Endodermal cell (in vitro differentiated cells): ENCODE data around the gene VSIG10L. TPM values are rescaled to one million over a fixed set of nuclear protein-coding genes. Genes with fewer than 3 reads are reported as not detected.

ENCODE experiments used
- DNase-seq: peaks from one replicate; pipeline ENCODE4 v3.0.0-alpha.2; 2017
- H3K27ac ChIP-seq: 2 replicates; pipeline ENCODE4 v1.5.1; 2013; ENCODE audit warnings: mild to moderate bottlenecking, low read depth, low read length, moderate library complexity
- H3K27me3 ChIP-seq: 2 replicates; pipeline ENCODE4 v1.6.1; 2013; ENCODE audit warnings: mild to moderate bottlenecking, low read length, moderate library complexity; ENCODE audit not compliant: insufficient read depth, control insufficient read depth, poor library complexity, severe bottlenecking
- H3K36me3 ChIP-seq: 2 replicates; pipeline ENCODE4 v1.7.0; 2013; ENCODE audit warnings: mild to moderate bottlenecking, low read length, moderate library complexity; ENCODE audit not compliant: control insufficient read depth, insufficient read depth
- H3K4me1 ChIP-seq: one replicate; pipeline ENCODE4 v1.7.0; 2013; ENCODE audit warnings: low read length; ENCODE audit not compliant: control insufficient read depth, insufficient read depth
- H3K4me3 ChIP-seq: 2 replicates; pipeline ENCODE4 v1.5.1; 2013; ENCODE audit warnings: mild to moderate bottlenecking, low read length, moderate library complexity
- H3K9ac ChIP-seq: 2 replicates; pipeline ENCODE4 v1.6.1; 2013; ENCODE audit warnings: mild to moderate bottlenecking, low read length, moderate library complexity; ENCODE audit not compliant: poor library complexity, severe bottlenecking; ENCODE audit errors: extremely low read depth
- H3K9me3 ChIP-seq: 2 replicates; pipeline ENCODE4 v1.6.1; 2013; ENCODE audit warnings: mild to moderate bottlenecking, low read length, moderate library complexity; ENCODE audit not compliant: control insufficient read depth
- H3K27ac Mint-ChIP-seq: 2 replicates; pipeline ENCODE4 v1.8.0; 2020; ENCODE audit warnings: mixed read lengths
- H3K27me3 Mint-ChIP-seq: 2 replicates; pipeline ENCODE4 v1.8.0; 2021; ENCODE audit warnings: mild to moderate bottlenecking, mixed read lengths; ENCODE audit not compliant: insufficient read depth
- H3K36me3 Mint-ChIP-seq: 2 replicates; pipeline ENCODE4 v1.8.0; 2020; ENCODE audit warnings: low read depth, mixed read lengths
- H3K4me1 Mint-ChIP-seq: 2 replicates; pipeline ENCODE4 v1.8.0; 2020; ENCODE audit warnings: mixed read lengths
- H3K4me3 Mint-ChIP-seq: 2 replicates; pipeline ENCODE4 v1.8.0; 2020; ENCODE audit warnings: mild to moderate bottlenecking, moderate library complexity, mixed read lengths
- H3K9me3 Mint-ChIP-seq: 2 replicates; pipeline ENCODE4 v1.8.0; 2020; ENCODE audit warnings: mild to moderate bottlenecking, mixed read lengths
- WGBS, 2 experiments: methylation state at CpG; one replicate each; pipeline versions ENCODE4 v1.1.5 to v1.1.7; 2013; ENCODE audit warnings: missing lambda C conversion rate in 2 of 2, mixed read lengths in 1 of 2; ENCODE audit not compliant: insufficient coverage in 1 of 2, insufficient read length in 1 of 2; 5-methylcytosine and 5-hydroxymethylcytosine counted together
- total RNA-seq, 2 donors: library from RNA; stranded (reverse); fragmentation: NEBNext Ultra II Directional in 1 of 2; extraction: Animal tissue kit (Norgen Biotek cat#: 25700) in 1 of 2; gene quantifications; 2 replicates in 1 of 2; 3 replicates in 1 of 2; pipeline ENCODE4 v1.2.1, GENCODE V29; 2021
- TF ChIP-seq, protein P1 (sequence below): fragments of 200-600 bp; sonication (generic); conservative IDR thresholded peaks from 2 replicates; pipeline ENCODE4 v1.5.0; 2021; ENCODE audit warnings: antibody characterized with exemption, mild to moderate bottlenecking

The VSIG10L gene
- total RNA-seq, 2 donors from 2014 or later, result 6.4 to 11.5 TPM

DNA sequence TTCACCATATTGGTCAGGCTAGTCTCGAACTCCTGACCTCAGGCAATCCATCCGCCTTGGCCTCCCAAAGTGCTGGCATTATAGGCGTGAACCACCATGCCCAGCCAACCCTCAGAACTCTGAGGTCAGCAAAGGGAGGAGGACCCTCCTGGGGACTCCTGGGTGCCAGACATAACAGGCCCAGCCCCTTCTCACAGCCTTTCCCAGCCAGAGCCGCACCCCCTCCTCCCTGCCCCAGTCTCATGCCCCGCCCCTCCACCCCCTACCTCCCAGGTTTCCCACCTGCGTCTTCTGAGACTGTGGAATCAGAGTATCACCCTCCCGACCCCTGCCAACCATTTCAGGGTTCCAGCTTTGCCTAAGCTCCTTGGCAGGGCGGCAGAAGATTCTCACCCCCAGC, 25.3 kb downstream of the VSIG10L start:
- H3K36me3 Mint-ChIP-seq, result peaks cover 17% of the 10 kb centered on the region

DNA sequence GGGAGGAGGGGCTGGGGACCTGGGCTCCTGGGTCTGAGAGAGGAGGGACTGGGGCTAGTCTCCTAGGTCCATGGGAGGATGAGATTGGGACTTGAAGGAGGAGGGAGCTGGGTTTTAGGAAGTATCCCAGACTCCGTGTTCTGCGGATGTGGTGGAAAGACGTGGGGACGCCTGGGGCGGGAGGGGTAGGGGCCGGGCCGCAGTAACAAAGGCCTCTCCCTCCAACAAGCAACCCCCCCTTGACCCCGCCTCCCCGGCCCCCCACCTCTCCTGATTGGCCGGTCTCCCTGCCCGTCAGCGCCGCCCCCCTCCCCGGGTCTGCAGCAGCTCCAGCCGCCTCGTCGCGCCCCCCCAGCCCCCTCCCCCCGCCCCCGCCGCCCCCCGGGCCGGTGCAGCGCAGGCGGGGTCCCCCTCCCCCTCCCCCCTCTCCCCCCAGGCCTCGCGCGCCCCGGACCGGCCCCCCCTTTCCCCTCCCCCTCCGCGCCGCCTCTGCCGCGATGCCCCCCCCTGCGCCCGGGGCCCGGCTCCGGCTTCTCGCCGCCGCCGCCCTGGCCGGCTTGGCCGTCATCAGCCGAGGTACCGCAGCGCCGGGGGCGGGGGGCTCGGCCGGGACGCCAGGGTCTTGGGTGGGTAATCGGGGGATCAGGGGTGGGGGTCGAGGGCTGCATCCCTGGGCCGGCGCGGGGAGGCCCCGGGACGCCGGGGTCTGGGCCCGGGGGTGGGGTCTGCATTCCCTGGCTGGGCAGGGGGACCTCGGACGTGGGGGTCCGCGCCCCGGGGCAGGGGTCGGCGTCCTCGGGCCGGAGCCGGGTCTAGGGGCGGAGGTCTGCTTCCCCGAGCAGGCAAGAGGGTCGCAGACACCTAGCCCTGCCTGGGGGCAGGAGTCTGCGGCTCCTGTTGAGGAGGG, 30.3 kb downstream of the VSIG10L start, which contains the start of gene IGLON5:
Gene IGLON5, plus strand, starts transcription at position 294 of the 907 bp plus-strand sequence. Its CDS starts 204 bp downstream, at position 498.
- Mint-ChIP-seq H3K27ac (peak within 1 kb of the TSS; percentile 76), H3K4me3 (peak within 1 kb of the TSS; percentile 75), H3K4me1 (peaks cover 10% of the 10 kb centered on the region), H3K27me3 (peaks cover 16% of the 10 kb centered on the region), H3K9me3 (peaks cover 23% of the 10 kb centered on the region), H3K36me3 (peaks cover 20% of the 10 kb centered on the region)
- WGBS, 2 experiments, result 2% methylated on average over 44 of the region's 76 CpGs; no CpG with 5 or more reads in 1 of the 2 experiments
- DNase-seq, result peak; percentile 88
- H3K9me3 ChIP-seq, result peaks cover 7% of the 10 kb centered on the region
- H3K27me3 ChIP-seq, result peaks cover 12% of the 10 kb centered on the region
- peak within 1 kb of the TSS; percentile 81 for H3K4me3 ChIP-seq
- H3K36me3 ChIP-seq, result no peaks in the 10 kb centered on the region
- no peaks in the 10 kb centered on the region for H3K4me1 ChIP-seq
- peak within 1 kb of the TSS; percentile 53 for H3K27ac ChIP-seq
- TF ChIP-seq, protein P1, sequence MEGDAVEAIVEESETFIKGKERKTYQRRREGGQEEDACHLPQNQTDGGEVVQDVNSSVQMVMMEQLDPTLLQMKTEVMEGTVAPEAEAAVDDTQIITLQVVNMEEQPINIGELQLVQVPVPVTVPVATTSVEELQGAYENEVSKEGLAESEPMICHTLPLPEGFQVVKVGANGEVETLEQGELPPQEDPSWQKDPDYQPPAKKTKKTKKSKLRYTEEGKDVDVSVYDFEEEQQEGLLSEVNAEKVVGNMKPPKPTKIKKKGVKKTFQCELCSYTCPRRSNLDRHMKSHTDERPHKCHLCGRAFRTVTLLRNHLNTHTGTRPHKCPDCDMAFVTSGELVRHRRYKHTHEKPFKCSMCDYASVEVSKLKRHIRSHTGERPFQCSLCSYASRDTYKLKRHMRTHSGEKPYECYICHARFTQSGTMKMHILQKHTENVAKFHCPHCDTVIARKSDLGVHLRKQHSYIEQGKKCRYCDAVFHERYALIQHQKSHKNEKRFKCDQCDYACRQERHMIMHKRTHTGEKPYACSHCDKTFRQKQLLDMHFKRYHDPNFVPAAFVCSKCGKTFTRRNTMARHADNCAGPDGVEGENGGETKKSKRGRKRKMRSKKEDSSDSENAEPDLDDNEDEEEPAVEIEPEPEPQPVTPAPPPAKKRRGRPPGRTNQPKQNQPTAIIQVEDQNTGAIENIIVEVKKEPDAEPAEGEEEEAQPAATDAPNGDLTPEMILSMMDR, result no peak
- peak within 1 kb of the TSS; percentile 45 for H3K9ac ChIP-seq

More for the DNA sequence above, 25.3 kb downstream of the VSIG10L start:
- Histone ChIP-seq H3K4me3 (no peak overlapping the region), H3K4me1 (no peaks in the 10 kb centered on the region), H3K9me3 (peaks cover 7% of the 10 kb centered on the region), H3K27me3 (no peaks in the 10 kb centered on the region), H3K9ac (no peak overlapping the region), H3K36me3 (no peaks in the 10 kb centered on the region), H3K27ac (no peak overlapping the region)
- Mint-ChIP-seq H3K4me1 (peaks cover 6% of the 10 kb centered on the region), H3K27ac (peak overlapping the region; percentile 26), H3K9me3 (peaks cover 8% of the 10 kb centered on the region), H3K27me3 (peaks cover 6% of the 10 kb centered on the region), H3K4me3 (no peak overlapping the region)
- TF ChIP-seq, protein P1, result no peak
- 86 to 92% methylated on average over 2 to 8 of the region's 8 CpGs for WGBS, 2 experiments
- DNase-seq, result no peak

DNA sequence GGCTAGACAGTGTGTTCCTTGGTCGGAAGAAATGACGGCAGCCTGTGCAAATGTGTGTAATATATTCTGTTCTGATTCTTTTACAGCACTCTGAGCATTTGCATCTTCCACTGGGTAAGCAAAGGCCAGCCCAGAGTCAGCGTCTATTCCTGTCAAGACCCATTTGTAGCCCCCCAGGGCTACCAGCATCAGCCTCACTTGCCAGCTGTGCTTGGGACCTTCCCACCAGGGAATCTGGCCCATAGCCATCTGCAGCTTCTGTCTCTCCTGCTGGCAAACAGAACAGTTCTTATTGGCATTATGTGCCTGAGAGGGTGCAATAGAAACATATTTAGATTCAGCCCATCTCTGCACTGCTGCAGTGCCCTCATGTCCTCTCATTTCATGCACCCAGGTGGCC, 36.5 kb downstream of the VSIG10L start:
- H3K9ac ChIP-seq, result no peak overlapping the region
- peaks cover 7% of the 10 kb centered on the region for H3K36me3 Mint-ChIP-seq
- DNase-seq, result no peak
- H3K9me3 Mint-ChIP-seq, result peaks cover 33% of the 10 kb centered on the region
- H3K4me3 ChIP-seq, result no peak overlapping the region
- H3K27me3 ChIP-seq, result peaks cover 12% of the 10 kb centered on the region
- TF ChIP-seq, protein P1, result no peak
- H3K4me3 Mint-ChIP-seq, result no peak overlapping the region
- no peaks in the 10 kb centered on the region for H3K9me3 ChIP-seq
- 71 to 80% methylated on average over 1 to 3 of the region's 3 CpGs for WGBS, 2 experiments
- no peaks in the 10 kb centered on the region for H3K36me3 ChIP-seq
- no peak overlapping the region for H3K27ac ChIP-seq
- no peaks in the 10 kb centered on the region for H3K4me1 ChIP-seq
- H3K4me1 Mint-ChIP-seq, result peaks cover 5% of the 10 kb centered on the region
- no peak overlapping the region for H3K27ac Mint-ChIP-seq
- H3K27me3 Mint-ChIP-seq, result peaks cover 19% of the 10 kb centered on the region
